IMR-90 (cell line): ENCODE results near the gene C10orf90. TPM values are rescaled to one million over a fixed set of nuclear protein-coding genes. Genes with fewer than 3 reads are reported as not detected.

Experiments used
- ATAC-seq: fragments of 200-7000 bp; cut with Tn5 transposase; 2 replicates; pipeline ENCODE4 v1.9.1; 2020; ENCODE audit warnings: low read depth, mild to moderate bottlenecking, moderate library complexity
- BruUV-seq: library from RNA; stranded (reverse); fragments of 400-500 nt; replicated peaks from 2 replicates; lab custom pipeline; 2021; lab: Mats Ljungman, UMichigan
- CTCF ChIA-PET: fragments of 300-600 bp; formaldehyde crosslinking; extraction: SDS; loops from one replicate; lab custom pipeline; 2021; ENCODE audit warnings: antibody characterized with exemption; lab: Yijun Ruan, JAX
- POLR2A ChIA-PET: fragments of 300-600 bp; sonication (Branson Sonifier 250); formaldehyde crosslinking; loops from one replicate; lab custom pipeline; 2022; ENCODE audit warnings: antibody characterized with exemption; ENCODE audit not compliant: unreplicated experiment; lab: Charles Lee
- DNase-seq: peaks from one replicate; pipeline ENCODE4 v3.0.0; 2013
- H2AFZ ChIP-seq: replicated peaks from 2 replicates; pipeline ENCODE3; 2013; ENCODE audit warnings: low read length, mild to moderate bottlenecking; ENCODE audit not compliant: poor library complexity
- H2AK5ac ChIP-seq: 2 replicates; pipeline ENCODE4 v1.6.1; 2013; ENCODE audit warnings: low read depth, low read length, inconsistent platforms
- H2AK9ac ChIP-seq: replicated peaks from 2 replicates; pipeline ENCODE3; 2013; ENCODE audit warnings: mild to moderate bottlenecking, low read depth, low read length, moderate library complexity; ENCODE audit not compliant: poor library complexity
- H2BK120ac ChIP-seq: 2 replicates; pipeline ENCODE4 v1.6.1; 2013; ENCODE audit warnings: low read depth, low read length, inconsistent platforms
- H2BK15ac ChIP-seq: 3 replicates; pipeline ENCODE4 v1.6.1; 2013; ENCODE audit warnings: low read depth, low read length, inconsistent platforms
- H2BK20ac ChIP-seq: 2 replicates; pipeline ENCODE4 v1.6.1; 2013; ENCODE audit warnings: low read depth, mild to moderate bottlenecking, inconsistent platforms, low read length, moderate library complexity
- H2BK5ac ChIP-seq: 2 replicates; pipeline ENCODE4 v1.6.1; 2013; ENCODE audit warnings: mild to moderate bottlenecking, low read depth, low read length, inconsistent platforms; ENCODE audit not compliant: poor library complexity, severe bottlenecking
- H3K14ac ChIP-seq: replicated peaks from 2 replicates; pipeline ENCODE4 v1.6.1; 2013; ENCODE audit warnings: low read depth, low read length, inconsistent platforms
- H3K18ac ChIP-seq: 2 replicates; pipeline ENCODE4 v1.6.1; 2013; ENCODE audit warnings: low read depth, low read length, control low read depth
- H3K23ac ChIP-seq: 2 replicates; pipeline ENCODE4 v1.6.1; 2013; ENCODE audit warnings: low read depth, low read length, inconsistent platforms
- H3K27ac ChIP-seq: 2 replicates; pipeline ENCODE4 v1.5.1; 2013; ENCODE audit warnings: mild to moderate bottlenecking, control low read depth, low read length; ENCODE audit not compliant: insufficient read depth
- H3K27me3 ChIP-seq: 2 replicates; pipeline ENCODE4 v1.6.1; 2013; ENCODE audit warnings: low read length; ENCODE audit not compliant: control insufficient read depth, insufficient read depth
- H3K36me3 ChIP-seq: 2 replicates; pipeline ENCODE4 v1.6.1; 2013; ENCODE audit warnings: low read length, mixed read lengths; ENCODE audit not compliant: control insufficient read depth, insufficient read depth
- H3K4ac ChIP-seq: 2 replicates; pipeline ENCODE4 v1.6.1; 2013; ENCODE audit warnings: low read depth, low read length, inconsistent platforms
- H3K4me1 ChIP-seq: 2 replicates; pipeline ENCODE4 v1.6.1; 2013; ENCODE audit warnings: low read length, mixed read lengths; ENCODE audit not compliant: control insufficient read depth, insufficient read depth
- H3K4me2 ChIP-seq: 2 replicates; pipeline ENCODE4 v1.6.1; 2013; ENCODE audit warnings: low read depth, mild to moderate bottlenecking, control low read depth, low read length, moderate library complexity
- H3K4me3 ChIP-seq: 2 replicates; pipeline ENCODE4 v1.5.1; 2013; ENCODE audit warnings: low read depth, mild to moderate bottlenecking, control low read depth, low read length, moderate library complexity; ENCODE audit not compliant: insufficient read depth
- H3K56ac ChIP-seq: 2 replicates; pipeline ENCODE4 v1.6.1; 2013; ENCODE audit warnings: low read length, inconsistent platforms; ENCODE audit not compliant: insufficient read depth; ENCODE audit errors: extremely low read depth
- H3K79me1 ChIP-seq, 2 experiments: 2 replicates each; pipeline ENCODE4 v1.6.1; 2013; ENCODE audit warnings: low read length in 2 of 2, inconsistent platforms in 1 of 2, low read depth in 1 of 2
- H3K9ac ChIP-seq: 2 replicates; pipeline ENCODE4 v1.6.1; 2013; ENCODE audit warnings: low read depth, low read length, control low read depth
- H3K9me1 ChIP-seq: 2 replicates; pipeline ENCODE4 v1.6.1; 2013; ENCODE audit warnings: low read length, inconsistent platforms; ENCODE audit not compliant: insufficient read depth
- H3K9me3 ChIP-seq: 2 replicates; pipeline ENCODE4 v1.6.1; 2013; ENCODE audit warnings: low read length; ENCODE audit not compliant: control insufficient read depth, insufficient read depth
- H4K20me1 ChIP-seq: 2 replicates; pipeline ENCODE4 v1.6.1; 2013; ENCODE audit warnings: low read length, inconsistent platforms; ENCODE audit not compliant: insufficient read depth
- H4K5ac ChIP-seq: 2 replicates; pipeline ENCODE4 v1.6.1; 2013; ENCODE audit warnings: mild to moderate bottlenecking, low read depth, low read length, control low read depth
- H4K8ac ChIP-seq, 2 experiments: 2 replicates each; pipeline ENCODE4 v1.6.1; 2013; ENCODE audit warnings: low read depth in 2 of 2, low read length in 2 of 2, control low read depth in 1 of 2, inconsistent platforms in 1 of 2
- H4K91ac ChIP-seq: 2 replicates; pipeline ENCODE4 v1.6.1; 2013; ENCODE audit warnings: low read depth, low read length, inconsistent platforms; ENCODE audit not compliant: insufficient read depth
- BHLHE40 ChIP-seq: fragments of 150-350 bp; IDR thresholded peaks from 2 replicates; pipeline ENCODE4 v1.6.1; 2016; ENCODE audit warnings: mild to moderate bottlenecking, low read depth, low read length
- CEBPB ChIP-seq: IDR thresholded peaks from 2 replicates; pipeline ENCODE4 v1.6.1; 2012; ENCODE audit warnings: low read depth, low read length, improper control_type of control experiment
- CHD1 ChIP-seq: IDR thresholded peaks from 2 replicates; pipeline ENCODE4 v1.6.1; 2012; ENCODE audit warnings: low read depth, low read length, improper control_type of control experiment
- CTCF ChIP-seq: conservative IDR thresholded peaks from 2 replicates; pipeline ENCODE4 v1.5.1; 2012; ENCODE audit warnings: mild to moderate bottlenecking, low read depth, low read length, improper control_type of control experiment
- ELK1 ChIP-seq: fragments of 150-350 bp; IDR thresholded peaks from 2 replicates; pipeline ENCODE4 v1.6.1; 2016; ENCODE audit warnings: low read depth, mild to moderate bottlenecking, low read length, moderate library complexity, borderline replicate concordance
- FOS ChIP-seq: fragments of 150-350 bp; IDR thresholded peaks from 2 replicates; pipeline ENCODE4 v1.6.1; 2016; ENCODE audit warnings: low read depth, low read length
- MAFK ChIP-seq: IDR thresholded peaks from 2 replicates; pipeline ENCODE4 v1.6.1; 2012; ENCODE audit warnings: low read depth, low read length, improper control_type of control experiment
- MAZ ChIP-seq: IDR thresholded peaks from 2 replicates; pipeline ENCODE4 v1.6.1; 2012; ENCODE audit warnings: low read depth, mild to moderate bottlenecking, low read length, improper control_type of control experiment, moderate library complexity, borderline replicate concordance
- MXI1 ChIP-seq: IDR thresholded peaks from 2 replicates; pipeline ENCODE4 v1.6.1; 2012; ENCODE audit warnings: low read depth, mild to moderate bottlenecking, low read length, moderate library complexity, borderline replicate concordance
- NFE2L2 ChIP-seq: fragments of 150-350 bp; IDR thresholded peaks from 2 replicates; pipeline ENCODE4 v1.6.1; 2016; ENCODE audit warnings: low read depth, mild to moderate bottlenecking, low read length
- POLR2A ChIP-seq: IDR thresholded peaks from 2 replicates; pipeline ENCODE4 v1.6.1; 2012; ENCODE audit warnings: mild to moderate bottlenecking, low read depth, low read length
- RAD21 ChIP-seq: IDR thresholded peaks from 2 replicates; pipeline ENCODE4 v1.6.1; 2012; ENCODE audit warnings: low read length, improper control_type of control experiment
- RCOR1 ChIP-seq: IDR thresholded peaks from 2 replicates; pipeline ENCODE4 v1.6.1; 2012; ENCODE audit warnings: mild to moderate bottlenecking, low read length, improper control_type of control experiment; ENCODE audit not compliant: insufficient replicate concordance
- RFX5 ChIP-seq: IDR thresholded peaks from 2 replicates; pipeline ENCODE4 v1.8.0; 2012; ENCODE audit warnings: low read depth, mild to moderate bottlenecking, low read length, moderate library complexity
- SMC3 ChIP-seq: fragments of 150-350 bp; IDR thresholded peaks from 2 replicates; pipeline ENCODE4 v1.6.1; 2016; ENCODE audit warnings: low read depth, mild to moderate bottlenecking, antibody characterized with exemption, low read length, moderate library complexity
- USF2 ChIP-seq: fragments of 150-350 bp; IDR thresholded peaks from 2 replicates; pipeline ENCODE4 v1.6.1; 2017; ENCODE audit warnings: mild to moderate bottlenecking, antibody characterized with exemption, low read length, low read depth
- whole genome bisulfite sequencing, 2 experiments: methylation state at CpG; one replicate each; pipeline versions ENCODE4 v1.1.5 to v1.1.7; 2013; ENCODE audit warnings: missing lambda C conversion rate in 2 of 2; ENCODE audit not compliant: insufficient read length in 1 of 2; ENCODE audit errors: extremely low coverage in 2 of 2; 5-methylcytosine and 5-hydroxymethylcytosine counted together
- dilution Hi-C: fragments of 300-500 bp; cut with HindIII; formaldehyde crosslinking; loops from one replicate; pipeline ENCODE4 v1.14.3; 2018; ENCODE audit warnings: low sequenced_read_pairs; ENCODE audit not compliant: unreplicated experiment
- in situ Hi-C: fragments of 300-500 bp; cut with MboI; formaldehyde crosslinking; loops from 3 replicates; pipeline ENCODE4 v1.14.3; 2019; ENCODE audit warnings: low sequenced_read_pairs, inconsistent platforms, mixed read lengths
- intact Hi-C: fragments of 100-400 bp; cut with micrococcal nuclease; formaldehyde crosslinking; loops from 2 replicates; pipeline ENCODE4 v1.10.0; 2022
- polyA plus RNA-seq, 3 experiments: library from polyadenylated mRNA; depleted of rRNA; stranded (reverse); fragments of >200 nt; gene quantifications; 2 replicates each; pipeline ENCODE4 v1.2.3, GENCODE V29; 2012; ENCODE audit warnings: low replicate concordance in 1 of 3
- total RNA-seq: library from RNA; depleted of rRNA; stranded (reverse); fragments of >200 nt; gene quantifications from 2 replicates; pipeline ENCODE4 v1.2.3, GENCODE V29; 2012

Gene C10orf90
- total and polyA plus RNA-seq, 2 of the 4 experiments (the other 2 are of a cell fraction) = 0.05 to 0.18 TPM

- dilution Hi-C loops = no loop called here
- H3K4me3 ChIP-seq = no peak overlapping the region
- CTCF ChIA-PET = no interaction called here
These were observed 273.3 kb downstream of the C10orf90 start for GRCh38 chr10:126397156-126397555.

More at GRCh38 chr10:126397156-126397555, 273.3 kb downstream of the C10orf90 start:
- Histone ChIP-seq H3K23ac (no peak overlapping the region), H3K4ac (peak overlapping the region; percentile 68; the same call in 1 of the 2 replicates), H3K27me3 (no peaks in the 10 kb centered on the region), H3K56ac (no peak overlapping the region), H4K91ac (peak overlapping the region; percentile 58; the same call in 1 of the 2 replicates), H3K4me2 (no peak overlapping the region), H2AFZ (no peak overlapping the region), H4K5ac (no peak overlapping the region), H2BK120ac (peak overlapping the region; percentile 79), H2AK9ac (no peak overlapping the region), H3K4me1 (peaks cover 7% of the 10 kb centered on the region), H2BK20ac (peak overlapping the region; percentile 80; the same call in 1 of the 2 replicates), H3K18ac (no peak overlapping the region; the same call in 1 of the 2 replicates), H3K9ac (no peak overlapping the region), H3K9me3 (peaks cover 2% of the 10 kb centered on the region; the same call in 1 of the 2 replicates), H2AK5ac (peak overlapping the region; percentile 71; the same call in 1 of the 2 replicates), H3K27ac (no peak overlapping the region), H3K79me1 (no peaks in the 10 kb centered on the region), H3K9me1 (peaks cover 5% of the 10 kb centered on the region; the same call in 1 of the 2 replicates), H4K8ac (no peak overlapping the region), H2BK5ac (no peak overlapping the region), H2BK15ac (peak overlapping the region; percentile 49; the same call in 1 of the 3 replicates), H3K36me3 (no peaks in the 10 kb centered on the region), H4K20me1 (no peaks in the 10 kb centered on the region; the same call in 1 of the 2 replicates), H3K14ac (0 out of 2 replicates have a peak overlapping the region, but pooled peaks have one; percentile 51)
- intact Hi-C loops = loop anchor here (5.0 to 10.0 kb wide), 2 partner anchors 60 to 1882 kb away; no protein-coding TSS in a partner anchor
- DNase-seq (no peak), ATAC-seq (no peak)
- POLR2A ChIA-PET = no interaction called here
- no CpG with 5 or more reads among the region's 3 CpGs for WGBS, 2 experiments
- in situ Hi-C loops = loop anchor here (5.0 kb wide), 1 partner anchor 100 kb away; no protein-coding TSS in a partner anchor
- BruUV-seq = no TSS peak
- TF ChIP-seq MXI1 = no peak
- no peak for TF ChIP-seq MAZ
- no peak for TF ChIP-seq RCOR1
- no peak for TF ChIP-seq SMC3
- TF ChIP-seq BHLHE40 = no peak
- TF ChIP-seq FOS = no peak
- no peak for TF ChIP-seq MAFK
- TF ChIP-seq RFX5 = no peak
- no peak for TF ChIP-seq CEBPB
- no peak for TF ChIP-seq RAD21
- TF ChIP-seq NFE2L2 = no peak
- TF ChIP-seq ELK1 = no peak
- TF ChIP-seq POLR2A = no peak
- no peak for TF ChIP-seq USF2
- no peak for TF ChIP-seq CHD1
- no peak for TF ChIP-seq CTCF
